ENCODE measurements around the gene RXFP1. TPM values are rescaled to one million over a fixed set of nuclear protein-coding genes. Genes with fewer than 3 reads are reported as not detected.
"Not testable (repeated sequence)": the region's sequence is repeated elsewhere in the genome, so short reads cannot be mapped to it uniquely, and the experiment has no call there.

Gene RXFP1
- total and polyA plus RNA-seq, 8 donors = 0.15 to 1.3 TPM; not detected in 6

GRCh38 chr4:158649111-158649680, 127.5 kb downstream of the RXFP1 start:
- no peaks in the 10 kb centered on the region for H3K36me3 ChIP-seq
- WGBS, 5 donors = 52 to 64% (median 57%) methylated on average over 4 of the region's 4 CpGs
- H3K9me3 ChIP-seq = no peaks in the 10 kb centered on the region
- TF ChIP-seq POLR2AphosphoS5 (IDR thresholded peaks at IDR 0.05) (no peak), CTCF (IDR thresholded peaks at IDR 0.05) (no peak), EP300 (IDR thresholded peaks at IDR 0.05) (no peak), POLR2A (IDR thresholded peaks at IDR 0.05) (no peak)
- no peak overlapping the region for H3K27ac ChIP-seq
- intact Hi-C loops (cut with DNase I; ENCODE audit: low total_unique reads) = no loop called here
- no peak for DNase-seq
- peaks cover 0 to 6% (median 0%) of the 10 kb centered on the region in 4 donors for H3K4me1 ChIP-seq
- H3K27me3 ChIP-seq = no peaks in the 10 kb centered on the region
- H3K4me3 ChIP-seq = no peak overlapping the region

GRCh38 chr4:158652920-158653319, 131.2 kb downstream of the RXFP1 start:
- intact Hi-C loops (cut with DNase I; ENCODE audit: low total_unique reads) = no loop called here
- no peak for DNase-seq
- Histone ChIP-seq H3K36me3 (no peaks in the 10 kb centered on the region), H3K4me1 (peaks cover 0 to 6% (median 0%) of the 10 kb centered on the region in 4 donors), H3K27ac (no peak overlapping the region), H3K27me3 (no peaks in the 10 kb centered on the region), H3K4me3 (no peak overlapping the region), H3K9me3 (no peaks in the 10 kb centered on the region)
- 5 to 9% (median 7%) methylated on average over 2 of the region's 2 CpGs for WGBS, 5 donors
- no peak for TF ChIP-seq EP300 (IDR thresholded peaks at IDR 0.05)
- no peak for TF ChIP-seq POLR2A (IDR thresholded peaks at IDR 0.05)
- no peak for TF ChIP-seq POLR2AphosphoS5 (IDR thresholded peaks at IDR 0.05)
- no peak for TF ChIP-seq CTCF (IDR thresholded peaks at IDR 0.05)

GRCh38 chr4:158656439-158656838, 134.8 kb downstream of the RXFP1 start:
- DNase-seq = no peak
- Histone ChIP-seq H3K4me3 (no peak overlapping the region), H3K36me3 (no peaks in the 10 kb centered on the region), H3K9me3 (no peaks in the 10 kb centered on the region), H3K27ac (no peak overlapping the region), H3K4me1 (peaks cover 0 to 6% (median 0%) of the 10 kb centered on the region in 4 donors), H3K27me3 (no peaks in the 10 kb centered on the region)
- no peak for TF ChIP-seq POLR2A (IDR thresholded peaks at IDR 0.05)
- TF ChIP-seq CTCF (IDR thresholded peaks at IDR 0.05) = no peak
- intact Hi-C loops (cut with DNase I; ENCODE audit: low total_unique reads) = no loop called here
- 61 to 88% (median 71%) methylated on average over 1 of the region's 1 CpG for WGBS, 5 donors

- no peaks in the 10 kb centered on the region for H3K36me3 ChIP-seq
- no peak for TF ChIP-seq CTCF (IDR thresholded peaks at IDR 0.05)
- TF ChIP-seq POLR2AphosphoS5 (IDR thresholded peaks at IDR 0.05) = no peak
- TF ChIP-seq POLR2A (IDR thresholded peaks at IDR 0.05) = no peak
- TF ChIP-seq EP300 (IDR thresholded peaks at IDR 0.05) = no peak
- DNase-seq = no peak
- H3K4me1 ChIP-seq = peaks cover 0 to 6% (median 0%) of the 10 kb centered on the region in 4 donors
- no peak overlapping the region for H3K27ac ChIP-seq
- WGBS, 5 donors = 78 to 92% (median 90%) methylated on average over 8 to 11 of the region's 11 CpGs
- no peak overlapping the region for H3K4me3 ChIP-seq
- intact Hi-C loops (cut with DNase I; ENCODE audit: low total_unique reads) = no loop called here
- no peaks in the 10 kb centered on the region for H3K9me3 ChIP-seq
- H3K27me3 ChIP-seq = no peaks in the 10 kb centered on the region
These were observed 135.6 kb downstream of the RXFP1 start for GRCh38 chr4:158657291-158657690.

GRCh38 chr4:158663255-158663654, 141.6 kb downstream of the RXFP1 start:
- peaks cover 0 to 18% (median 0%) of the 10 kb centered on the region in 4 donors for H3K4me1 ChIP-seq
- intact Hi-C loops (cut with DNase I; ENCODE audit: low total_unique reads); H3K9me3 ChIP-seq; H3K27me3 ChIP-seq; H3K36me3 ChIP-seq; DNase-seq; H3K27ac ChIP-seq; H3K4me3 ChIP-seq: not testable (repeated sequence)
- WGBS, 5 donors = 42 to 52% (median 47%) methylated on average over 4 of the region's 4 CpGs

GRCh38 chr4:158663707-158664625, 142.3 kb downstream of the RXFP1 start:
- peaks cover 0 to 18% (median 0%) of the 10 kb centered on the region in 4 donors for H3K4me1 ChIP-seq
- DNase-seq; H3K4me3 ChIP-seq; H3K27me3 ChIP-seq; H3K27ac ChIP-seq; H3K36me3 ChIP-seq; H3K9me3 ChIP-seq; intact Hi-C loops (cut with DNase I; ENCODE audit: low total_unique reads): not testable (repeated sequence)
- WGBS, 5 donors = 73 to 83% (median 78%) methylated on average over 8 of the region's 8 CpGs

All from stomach (tissue), 9 donors.